ENCODE measurements around the gene SEMA6B.
A peak's percentile ranks its signal among the peaks of the same experiment; 100 is the strongest.

SEMA6B gene

DNA sequence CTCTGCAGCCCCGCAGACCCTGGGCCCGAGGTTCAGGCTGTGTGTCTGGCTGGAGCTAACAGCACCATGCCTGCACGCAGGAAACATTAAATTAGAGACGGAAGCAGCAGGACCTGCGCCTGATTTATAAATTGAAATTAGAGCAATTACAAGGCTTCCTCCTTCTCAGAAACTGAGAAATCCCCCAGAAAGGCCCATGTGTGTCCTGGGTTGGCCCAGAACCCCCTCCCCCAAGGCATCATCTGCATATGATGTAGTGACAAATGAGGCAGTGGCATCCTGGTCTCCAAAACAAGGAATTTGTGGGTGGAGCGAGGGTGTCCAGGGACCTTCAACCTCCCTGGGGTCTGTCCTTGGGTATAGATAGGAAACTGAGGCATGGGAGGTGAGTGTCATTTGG is 27.2 kb upstream of the SEMA6B start:
- no peak for DNase-seq

DNA sequence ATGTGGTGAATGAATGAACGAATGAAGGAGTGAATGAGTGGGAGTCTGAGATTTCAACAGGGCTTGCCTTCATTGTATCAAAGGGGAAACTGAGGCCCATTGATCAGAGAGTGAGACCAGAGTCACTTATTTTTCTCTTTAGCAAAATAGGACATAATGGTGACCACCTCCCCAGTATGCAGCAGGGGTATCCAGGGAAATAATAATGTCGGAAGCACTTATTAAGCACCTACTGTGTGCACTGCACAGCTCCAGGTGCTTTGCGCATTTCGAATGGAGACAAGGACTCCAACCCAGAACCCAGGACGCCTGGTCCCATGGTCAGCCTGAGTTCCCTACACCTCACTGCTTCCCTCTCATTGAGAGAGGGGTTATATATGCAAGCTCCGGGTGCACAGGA is 26.8 kb upstream of the SEMA6B start:
- DNase-seq = no peak

DNA sequence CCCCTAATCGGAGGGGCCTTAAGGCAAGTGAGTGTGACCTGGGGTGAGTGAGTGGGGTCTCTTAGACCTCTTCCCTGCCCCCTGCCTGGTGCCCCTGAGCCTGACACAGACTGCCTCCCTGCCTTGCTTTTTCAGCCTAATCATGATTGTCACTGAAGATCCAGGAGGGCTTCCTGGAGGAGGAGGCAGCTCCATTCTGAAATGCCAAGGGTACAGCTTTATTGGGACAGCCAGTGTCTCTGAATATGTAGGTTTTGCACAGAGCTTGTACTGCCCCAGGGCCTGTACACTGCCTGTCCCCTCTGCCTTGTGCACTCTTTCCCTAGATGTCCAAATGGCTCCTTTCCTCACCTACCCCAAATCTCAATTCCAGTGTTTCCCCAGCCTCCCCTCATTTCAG is 26.1 kb upstream of the SEMA6B start:
- DNase-seq = no peak

DNA sequence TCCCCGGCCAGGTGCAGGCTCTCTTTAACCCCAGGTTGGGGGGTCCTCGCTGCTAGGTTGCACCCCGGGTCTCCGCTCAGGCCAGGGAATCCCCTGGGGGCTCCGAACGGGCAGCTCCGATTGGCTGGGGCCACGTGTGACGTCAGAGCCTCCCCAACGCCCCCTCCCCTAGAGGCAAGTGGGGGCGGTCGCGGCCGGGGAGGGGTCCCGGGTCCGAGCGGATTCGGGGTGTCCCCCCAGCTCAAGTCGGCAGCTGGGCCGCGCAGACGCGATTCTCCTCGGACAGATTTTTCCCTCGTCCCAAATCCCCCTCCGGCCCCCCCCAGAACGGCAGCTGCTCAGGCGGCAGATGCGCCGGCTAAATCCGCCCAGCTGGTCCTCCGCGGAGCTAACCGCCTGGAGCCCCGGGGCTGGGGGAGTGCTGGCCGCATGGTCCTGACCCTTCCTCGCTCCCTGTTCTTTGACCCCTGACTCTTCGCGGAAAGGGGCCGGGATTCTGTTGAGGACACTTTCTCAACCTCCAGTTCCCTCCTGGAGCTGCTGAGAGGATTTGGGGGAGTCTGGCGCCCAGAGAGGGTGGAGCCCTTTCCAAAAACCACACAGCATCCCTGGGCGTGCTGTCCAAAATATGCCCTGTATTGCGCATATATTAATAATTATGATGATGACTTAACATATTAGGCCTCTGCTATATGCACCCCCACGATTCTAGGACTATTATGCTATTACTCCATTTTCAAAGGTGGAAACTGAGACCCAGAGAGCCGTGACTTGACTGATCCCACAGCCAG is 25.4 kb upstream of the SEMA6B start:
- peak; percentile 78 for DNase-seq

DNA sequence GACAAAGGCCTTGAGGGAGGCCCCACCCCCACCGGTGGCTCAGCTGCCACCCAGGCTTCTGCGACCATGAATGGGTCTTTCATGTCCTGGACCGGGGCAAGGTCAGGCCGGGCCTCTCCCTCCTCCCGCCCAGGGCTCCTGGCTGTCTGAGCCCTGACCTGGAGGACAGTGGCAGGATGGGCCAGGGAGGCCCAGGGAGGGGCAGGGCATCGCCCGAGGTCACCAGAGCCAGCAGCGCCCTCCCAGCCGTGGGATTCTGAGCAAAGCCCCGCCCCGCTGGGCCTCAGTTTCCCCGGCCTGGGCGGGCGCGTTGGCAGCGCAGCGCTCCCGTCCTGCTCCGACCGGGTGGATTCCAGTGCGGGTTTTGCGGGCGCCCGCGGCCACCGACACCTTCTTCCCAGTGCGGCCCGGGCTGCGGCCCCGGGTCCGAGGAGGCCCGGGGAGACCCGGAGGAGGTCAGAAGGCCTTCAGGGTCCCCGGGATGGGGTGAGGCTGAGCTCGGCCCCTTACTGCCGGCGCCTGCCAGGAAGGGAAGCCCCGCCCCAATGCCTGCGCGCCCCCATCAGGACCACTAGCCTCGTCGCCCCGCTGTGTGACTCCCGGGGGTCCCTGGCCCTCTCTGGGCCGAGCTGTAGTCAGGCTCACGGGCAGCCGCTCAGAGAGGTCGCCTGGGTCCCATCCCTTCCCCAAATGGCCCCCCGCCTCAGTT is 24.6 kb upstream of the SEMA6B start:
- DNase-seq = no peak

DNA sequence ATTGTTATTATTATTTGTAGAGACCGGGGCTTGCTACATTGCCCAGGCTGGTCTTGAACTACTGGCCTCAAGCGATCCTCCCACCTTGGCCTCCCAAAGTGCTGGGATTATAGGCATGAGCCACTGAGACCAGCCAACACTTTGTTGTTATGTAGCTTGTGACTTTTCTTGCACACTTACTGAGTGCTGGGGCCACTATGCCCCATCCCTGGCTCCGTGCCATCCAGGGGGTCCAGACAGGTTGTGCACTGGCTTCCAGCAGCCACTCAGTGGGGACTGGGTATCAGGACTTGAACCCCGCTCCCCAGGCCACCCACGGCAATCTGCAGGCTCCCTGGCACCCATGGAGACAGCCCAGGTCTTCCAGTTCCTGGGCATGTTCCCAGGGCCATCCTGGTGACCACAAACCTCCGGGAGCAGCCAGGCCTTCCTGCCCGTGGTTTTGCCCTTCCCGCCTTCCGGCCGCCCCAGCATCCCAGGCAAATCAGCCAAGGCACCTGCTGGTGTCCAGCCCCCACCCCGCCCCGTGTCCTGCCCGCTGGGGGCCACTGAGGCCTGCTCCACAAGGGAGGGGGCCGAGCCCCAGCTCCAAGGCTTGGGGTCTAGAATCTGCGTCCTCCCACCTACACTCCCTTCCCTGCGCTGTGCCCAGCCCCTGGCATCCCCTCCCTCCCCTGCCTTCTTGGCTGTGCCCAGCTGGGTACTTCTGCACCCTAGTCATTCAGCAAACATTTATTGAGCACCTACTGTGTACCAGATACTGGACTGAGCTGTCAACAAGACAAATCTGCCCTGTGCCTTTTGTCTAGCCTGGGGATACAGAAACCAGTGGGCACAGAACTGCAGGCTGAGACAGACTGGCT is 23.7 kb upstream of the SEMA6B start:
- no peak for DNase-seq

DNA sequence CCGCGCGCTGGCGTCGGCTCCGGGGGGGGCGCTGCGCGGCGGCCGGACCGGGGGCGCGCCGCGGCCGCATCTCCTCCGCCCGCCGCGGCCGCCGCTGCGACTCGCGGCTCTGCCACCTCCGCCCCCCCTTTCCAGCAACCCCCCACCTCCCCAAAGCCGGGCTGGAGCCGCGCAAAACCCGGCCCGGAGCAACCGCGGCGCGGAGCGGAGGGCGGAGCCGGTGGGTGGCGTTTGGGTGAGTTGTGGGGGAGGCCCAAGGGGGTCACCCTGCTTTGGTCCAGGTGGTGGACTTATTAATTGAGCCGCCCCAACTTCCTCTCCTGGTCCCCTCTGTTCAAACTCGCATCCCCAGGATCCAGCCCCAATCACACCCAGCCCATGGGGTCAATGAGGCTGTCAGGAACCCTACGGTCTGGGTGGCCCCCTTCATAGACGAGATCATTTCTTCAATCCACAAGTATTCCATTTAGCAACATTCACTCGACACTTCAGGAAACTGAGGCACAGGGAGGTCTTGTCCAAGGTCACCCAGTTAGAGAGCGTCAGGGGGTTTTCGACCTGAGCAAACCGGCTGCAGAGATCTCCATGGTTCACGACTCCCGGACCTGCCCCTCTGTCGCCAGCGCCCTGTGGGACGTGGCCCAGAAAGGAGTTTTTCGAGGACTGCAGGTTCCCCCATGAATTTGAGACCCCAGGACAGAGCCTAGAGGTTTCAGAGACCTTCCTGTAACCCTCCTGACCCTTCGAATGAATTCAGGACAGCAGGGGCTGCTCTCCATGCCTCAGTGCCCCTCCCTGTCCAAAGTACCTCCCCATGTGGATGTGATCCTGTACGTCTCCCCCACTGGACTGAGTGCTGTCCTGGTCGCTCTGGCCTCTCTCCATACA is 22.4 kb upstream of the SEMA6B start:
- DNase-seq = no peak

DNA sequence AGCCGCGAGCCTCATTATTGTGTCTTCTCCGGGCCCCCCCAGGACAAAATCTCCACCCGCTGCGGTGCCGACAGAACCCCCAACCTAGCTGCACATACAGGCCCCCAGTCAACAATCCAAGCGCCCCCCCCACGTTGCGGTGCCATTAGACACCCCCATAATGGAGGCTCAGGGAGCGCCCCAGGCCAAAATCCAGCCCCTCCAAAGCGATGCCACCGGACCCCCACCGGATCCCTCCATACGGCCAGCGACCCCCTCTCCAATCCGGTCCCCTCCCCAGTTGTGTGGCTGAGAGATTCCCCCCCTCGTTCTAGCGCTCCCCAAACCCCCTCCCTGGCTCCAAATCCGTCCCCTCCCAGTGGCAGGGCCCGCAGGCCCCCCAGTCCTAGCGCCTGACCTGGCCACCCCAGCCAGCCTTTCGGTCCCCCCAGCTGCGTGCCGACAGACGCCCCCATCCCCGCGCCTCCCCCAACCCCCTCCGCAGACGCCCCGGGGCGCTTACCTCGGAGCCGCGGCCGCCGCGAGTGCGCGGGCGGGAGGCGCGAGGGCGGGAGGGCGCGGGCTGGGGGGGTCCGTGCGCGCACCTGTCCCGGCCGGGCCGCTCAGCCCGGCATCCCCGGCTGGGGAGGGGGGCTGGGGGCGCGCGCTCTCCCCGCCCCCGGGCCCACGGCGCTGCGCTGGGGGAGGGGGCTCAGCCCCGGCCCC is 21.6 kb upstream of the SEMA6B start:
- no peak for DNase-seq

DNA sequence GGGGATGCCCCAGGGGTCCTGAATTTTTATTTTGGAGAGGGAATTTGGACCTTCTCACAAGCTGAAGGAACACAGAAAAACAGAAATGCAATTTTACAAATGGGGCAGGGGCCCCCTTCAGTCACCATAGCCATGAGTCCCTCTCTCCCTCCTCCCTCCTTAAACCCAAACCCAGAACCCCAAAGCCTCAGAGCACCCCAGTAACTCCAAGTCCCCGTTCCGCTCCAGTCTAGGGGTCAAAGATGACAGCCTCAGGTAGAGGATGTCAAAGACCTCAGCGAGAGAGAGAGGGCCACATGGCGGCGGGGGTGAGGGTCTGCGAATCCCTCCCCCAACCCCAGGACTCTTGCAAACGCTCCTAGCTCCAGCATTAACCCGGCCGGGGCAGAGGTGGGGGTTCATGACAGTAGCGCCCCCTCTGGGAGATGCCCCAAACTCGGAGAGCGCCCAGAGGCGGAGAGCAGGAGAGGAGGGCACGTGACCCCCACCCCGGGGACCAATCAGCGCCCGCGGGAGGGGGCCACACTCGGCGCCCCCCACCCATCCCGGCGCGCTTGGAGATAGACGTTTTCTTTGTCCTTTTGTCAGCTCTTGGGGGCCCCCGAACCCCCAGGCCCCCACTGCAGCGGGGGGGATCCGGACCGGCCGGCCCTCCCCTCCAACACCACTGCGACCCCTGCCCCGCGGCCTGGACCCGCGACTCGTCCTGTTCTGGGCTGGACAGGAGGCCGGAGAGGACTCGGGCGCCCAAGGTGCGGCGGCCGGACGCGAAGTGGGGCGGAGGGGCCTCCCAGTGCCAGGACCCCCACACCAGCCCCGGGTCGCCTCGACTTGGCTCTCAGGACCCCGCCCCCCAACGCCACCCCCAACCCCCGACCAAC is 20.8 kb upstream of the SEMA6B start:
- no peak for DNase-seq

DNA sequence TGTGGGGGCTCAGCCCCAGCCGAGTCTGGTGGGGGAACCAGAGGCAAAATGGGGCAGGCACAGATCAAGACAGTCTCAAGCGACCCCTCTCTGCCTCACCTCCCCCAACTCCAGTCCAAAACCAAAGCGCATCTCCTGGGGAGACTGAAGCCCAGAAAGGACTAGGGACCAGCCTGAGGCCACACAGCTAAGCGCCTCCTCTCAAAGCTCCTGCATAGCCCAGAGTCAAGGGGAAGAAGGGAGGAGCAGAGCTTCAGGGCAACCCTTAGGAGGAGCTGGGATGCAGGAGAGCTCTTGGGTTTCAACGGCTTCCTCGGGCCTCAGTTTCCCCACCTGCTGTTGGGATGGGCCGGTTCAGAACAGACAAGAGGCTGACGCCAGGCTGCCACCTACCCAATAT is 19.9 kb upstream of the SEMA6B start:
- DNase-seq = no peak

DNA sequence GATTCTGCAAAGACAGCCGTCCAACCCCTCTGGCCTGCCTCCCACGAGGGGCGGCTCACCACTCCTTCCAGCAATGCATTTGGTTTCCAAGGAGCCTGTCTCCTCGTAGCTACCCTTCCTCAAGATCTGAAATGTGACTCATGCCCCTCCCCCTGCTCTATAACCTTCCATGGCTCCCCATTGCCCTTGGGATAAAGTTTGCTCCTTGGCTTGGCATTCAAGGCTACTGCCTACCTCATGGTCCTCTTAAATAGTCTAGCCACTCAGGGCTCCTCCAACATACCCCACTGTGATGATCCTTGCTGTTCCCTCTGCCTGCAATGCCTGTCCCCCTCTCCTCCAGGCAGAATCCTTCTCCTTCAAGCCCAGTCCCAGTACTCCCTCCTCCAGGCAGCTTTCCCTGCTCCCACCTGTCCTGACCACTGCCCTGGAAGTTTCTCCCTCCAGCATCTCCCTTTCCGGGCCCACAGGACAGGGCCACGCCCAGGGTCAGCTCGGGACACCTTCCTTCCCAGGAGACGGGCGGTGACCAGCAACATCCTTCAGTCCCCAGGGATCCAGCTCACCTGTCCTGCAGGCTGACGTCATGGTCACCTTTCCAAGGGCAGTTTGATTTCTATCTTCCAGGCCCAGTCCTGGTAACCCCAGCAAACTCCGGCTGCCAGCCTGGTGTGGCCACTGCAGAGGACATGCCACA is 19.2 kb upstream of the SEMA6B start:
- DNase-seq = no peak

DNA sequence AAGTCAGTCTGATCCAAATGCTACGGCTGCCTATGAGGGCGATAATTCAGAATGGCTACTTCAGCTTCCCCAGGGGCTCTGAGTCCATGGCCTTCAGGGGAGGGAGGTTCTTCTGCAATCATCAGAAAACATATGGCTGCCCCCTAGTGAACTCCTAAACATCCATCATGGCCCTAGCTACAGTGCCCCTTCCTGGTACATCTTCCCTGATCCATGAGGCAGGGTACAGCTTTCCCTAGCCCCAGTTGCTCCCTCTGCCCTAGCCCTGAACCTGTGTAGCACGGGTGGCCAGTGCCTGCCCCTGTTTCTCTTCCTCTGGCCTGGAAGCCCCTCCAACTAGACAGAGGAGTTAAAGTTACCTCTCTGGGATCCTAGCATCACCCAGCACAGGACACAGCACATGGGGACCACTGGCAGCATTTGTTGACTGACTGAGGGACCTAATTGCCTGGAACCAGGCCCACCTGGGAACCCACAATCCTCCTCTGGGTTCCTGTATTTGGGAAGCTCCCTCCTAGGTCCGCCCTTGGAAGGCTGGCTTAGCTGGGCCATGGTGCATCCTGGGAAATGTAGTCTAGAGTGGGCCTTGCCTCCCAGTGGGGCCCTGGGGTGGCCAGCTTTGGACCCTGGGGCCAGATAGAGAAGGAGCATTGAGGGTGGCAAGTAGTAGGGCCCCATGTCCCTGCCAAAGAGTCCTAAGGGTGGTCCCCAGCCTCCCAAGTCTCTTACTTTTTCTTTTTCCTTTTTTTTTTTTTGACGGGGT is 17.7 kb upstream of the SEMA6B start:
- no peak for DNase-seq

DNA sequence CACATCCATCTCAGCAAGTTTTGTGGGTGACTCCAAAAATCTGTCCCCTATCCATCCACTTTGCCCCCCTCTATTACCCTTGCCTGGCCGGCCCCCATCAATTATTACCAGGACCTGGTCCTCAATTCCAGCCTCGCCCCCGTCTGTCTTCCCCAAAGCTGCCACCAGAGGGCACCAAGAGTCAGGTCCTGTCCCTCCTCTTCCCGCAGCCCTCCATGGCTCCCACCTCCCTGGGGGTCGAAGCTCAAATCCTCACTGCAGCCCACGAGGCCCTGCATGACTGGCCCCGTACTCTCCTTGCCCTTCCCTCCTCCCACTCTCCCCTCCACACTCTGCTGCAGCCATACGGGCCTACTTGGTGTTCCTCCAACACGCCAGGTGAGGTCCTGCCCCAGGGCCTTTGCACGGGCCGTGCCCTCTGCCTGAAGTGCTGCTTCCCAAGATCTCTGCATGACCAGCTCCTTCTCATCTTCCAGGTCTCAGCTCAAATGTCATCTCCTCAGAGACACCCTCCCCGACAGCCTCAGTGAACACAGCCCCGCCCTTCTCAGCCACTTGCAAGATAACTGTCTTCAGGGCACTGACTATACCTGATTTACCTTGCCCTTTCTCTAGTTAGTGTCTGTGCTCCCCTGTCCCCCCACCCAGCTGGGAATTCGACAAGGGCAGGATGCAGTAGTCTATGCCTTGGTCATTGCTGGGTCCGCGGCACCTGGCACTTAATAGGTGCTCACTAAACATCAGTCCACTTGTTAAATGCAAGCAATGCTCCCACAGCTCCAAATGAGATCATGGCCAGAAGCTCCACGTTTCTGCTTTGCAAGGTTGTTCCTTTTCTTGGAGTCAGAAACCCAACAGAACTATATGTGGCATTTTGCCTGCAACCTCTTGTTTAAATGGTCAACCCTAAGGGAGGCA is 16.8 kb upstream of the SEMA6B start:
- no peak for DNase-seq

DNA sequence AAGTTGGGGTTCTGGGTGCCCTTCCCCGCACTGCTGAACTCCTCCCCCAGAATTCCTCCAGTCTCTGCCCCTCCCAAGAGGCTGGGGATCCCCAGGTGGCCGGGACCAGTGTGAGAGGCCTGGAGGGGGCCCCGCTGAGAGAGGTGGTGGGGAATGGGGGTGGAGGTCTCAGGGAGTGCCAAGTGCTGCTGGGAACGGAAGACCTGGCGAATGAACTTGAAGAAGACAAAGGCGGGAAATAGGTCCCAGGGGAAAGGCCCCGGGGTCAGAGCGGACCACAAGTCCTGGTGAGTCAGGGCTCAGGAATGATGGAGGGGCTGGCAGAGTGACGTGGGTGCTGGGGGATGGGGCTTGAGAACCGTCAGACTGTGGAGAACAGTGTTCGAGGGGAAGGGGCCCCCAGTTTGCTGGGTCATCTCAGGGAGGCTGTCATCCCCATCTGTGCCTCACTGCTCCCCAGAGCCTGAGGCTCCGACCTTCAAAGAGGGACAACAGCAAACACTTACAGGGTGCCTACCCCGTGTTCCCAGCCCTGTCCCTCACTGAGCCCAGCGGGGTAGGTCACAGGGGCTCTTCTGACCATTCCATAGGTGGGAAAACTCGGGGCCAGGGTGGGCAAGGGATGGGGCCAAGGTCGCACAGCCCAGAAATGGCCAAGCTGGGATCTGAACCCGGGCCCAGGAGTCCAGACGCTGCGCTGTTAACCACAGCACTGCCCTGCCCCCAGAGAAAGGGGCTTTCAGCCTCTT is 16.0 kb upstream of the SEMA6B start:
- DNase-seq = peak; percentile 84

DNA sequence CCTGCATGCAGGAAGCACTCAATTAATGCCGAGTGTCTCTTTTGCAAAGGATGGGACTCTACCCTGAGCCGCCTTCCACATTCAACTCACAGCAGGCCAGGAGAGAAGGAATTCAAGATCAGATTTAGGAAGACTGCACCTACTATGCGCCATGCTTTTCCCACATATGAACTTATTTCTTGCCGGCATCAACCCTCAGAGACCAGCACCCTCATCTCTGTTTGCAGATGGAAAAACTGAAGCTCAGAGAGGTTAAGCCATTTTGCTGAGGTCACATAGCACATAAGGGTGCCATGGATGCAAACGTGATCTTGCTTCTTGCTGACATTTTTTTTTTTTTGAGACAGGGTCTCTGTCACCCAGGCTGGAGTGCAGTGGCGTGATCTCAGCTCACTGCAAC is 14.2 kb upstream of the SEMA6B start:
- no peak for DNase-seq

DNA sequence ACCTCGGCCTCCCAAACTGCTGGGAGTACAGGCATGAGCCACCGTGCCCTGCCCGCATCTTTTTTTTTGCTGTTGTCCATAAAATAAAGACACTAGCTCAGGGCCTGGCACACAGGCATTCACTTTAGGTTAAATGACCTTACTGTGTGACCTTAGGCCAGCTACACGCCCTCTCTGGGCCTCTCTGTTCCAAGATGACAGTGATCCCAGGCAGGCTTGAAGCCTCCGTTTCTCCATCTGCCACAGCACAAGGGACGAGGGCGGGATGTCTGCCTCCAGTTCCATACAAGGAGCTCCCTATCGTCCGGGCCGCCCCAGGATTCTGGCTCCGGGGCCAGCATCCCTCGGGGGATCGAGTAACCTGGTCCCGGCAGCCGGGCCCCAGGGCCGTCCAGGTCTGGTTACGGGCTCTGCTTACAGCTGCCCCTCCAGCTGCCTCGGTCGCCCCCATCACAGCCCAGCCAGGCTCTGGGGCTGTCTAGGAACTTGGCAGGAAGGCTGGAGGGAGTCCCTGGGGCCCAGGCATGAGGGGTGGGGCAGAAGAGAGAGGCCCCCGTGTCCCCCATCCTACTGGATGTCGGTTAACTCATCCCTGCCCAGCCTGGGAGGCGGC is 11.9 kb upstream of the SEMA6B start:
- DNase-seq = peak; percentile 74

DNA sequence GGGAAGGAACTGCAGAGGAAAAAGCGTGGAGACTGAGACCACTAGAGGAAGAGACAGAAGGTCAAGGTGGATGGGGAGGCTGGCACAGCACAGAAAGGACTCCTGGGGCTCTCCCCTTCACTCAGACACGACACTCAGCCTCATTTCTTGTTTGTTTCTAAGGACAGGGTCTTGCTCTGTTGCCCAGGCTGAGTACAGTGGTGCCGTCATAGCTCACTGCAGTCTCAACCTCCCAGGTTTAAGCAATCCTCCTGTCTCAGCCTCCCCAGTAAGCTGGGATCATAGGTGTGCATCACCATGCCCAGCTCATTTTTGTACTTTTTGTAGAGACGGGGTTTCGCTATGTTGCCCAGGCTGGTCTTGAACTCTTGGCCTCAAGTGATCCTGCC is 11.4 kb upstream of the SEMA6B start:
- DNase-seq = no peak

Data from left hindlimb (tissue), 1 donor.